NCI-H748 (cell line): Measurements from ENCODE around the gene MANEAL.

Experiments
- DNase-seq: peaks from one replicate; lab custom pipeline; 2025; ENCODE audit not compliant: unreplicated experiment; lab: John Stamatoyannopoulos, UW

The MANEAL gene

GRCh38 chr1:37782491-37782890 is 11.2 kb upstream of the MANEAL start:
- DNase-seq = no peak

GRCh38 chr1:37792943-37793686 is 532 bp upstream of the MANEAL start:
- DNase-seq = peak; percentile 14

- peak; percentile 41 for DNase-seq
These were observed 1.0 kb downstream of the MANEAL start for GRCh38 chr1:37794372-37795339.

GRCh38 chr1:37795340-37796125 is 1.9 kb downstream of the MANEAL start:
- peak; percentile 69 for DNase-seq

DNA sequence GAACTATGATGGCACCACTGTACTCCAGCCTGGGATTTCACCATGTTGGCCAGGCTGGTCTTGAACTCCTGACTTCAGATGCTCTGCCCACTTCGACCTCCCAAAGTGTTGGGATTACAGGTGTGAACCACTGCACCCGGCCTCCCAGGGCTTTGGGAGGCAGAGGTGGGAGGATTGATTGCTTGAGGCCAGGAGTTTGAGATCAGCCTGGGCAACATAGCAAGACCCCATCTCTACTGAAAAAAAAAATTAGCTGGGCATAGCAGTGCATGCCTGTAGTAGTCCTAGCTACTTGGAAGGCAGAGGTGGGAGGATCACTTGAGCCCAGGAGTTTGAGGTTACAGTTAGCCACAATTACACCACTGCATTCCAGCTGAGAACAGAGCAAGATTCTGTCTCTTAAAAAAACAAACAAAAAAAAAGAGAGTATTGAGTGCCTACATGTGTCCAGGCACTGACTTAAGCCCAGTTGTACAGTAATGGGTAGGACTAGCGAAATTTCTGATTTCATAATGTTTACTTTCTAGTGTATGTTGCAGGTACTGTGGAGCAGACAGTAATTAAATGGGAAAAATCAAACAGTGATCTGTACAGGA is 4.2 kb downstream of the MANEAL start:
- DNase-seq = no peak

GRCh38 chr1:37802439-37802838 is 8.8 kb downstream of the MANEAL start:
- DNase-seq = no peak

GRCh38 chr1:37807220-37807554 is 13.5 kb downstream of the MANEAL start:
- DNase-seq = no peak

GRCh38 chr1:37807555-37808368 is 14.1 kb downstream of the MANEAL start, which contains the start of the genes C1orf122 and YRDC:
Gene C1orf122 (plus strand): TSS chr1:37807790. CDS start chr1:37808405, 615 bp downstream.
Gene YRDC (minus strand): TSS chr1:37808208. CDS start chr1:37808180, 28 bp downstream.
- DNase-seq = peak; percentile 91

GRCh38 chr1:37808369-37809319 is 15.0 kb downstream of the MANEAL start:
- peak; percentile 76 for DNase-seq

DNA sequence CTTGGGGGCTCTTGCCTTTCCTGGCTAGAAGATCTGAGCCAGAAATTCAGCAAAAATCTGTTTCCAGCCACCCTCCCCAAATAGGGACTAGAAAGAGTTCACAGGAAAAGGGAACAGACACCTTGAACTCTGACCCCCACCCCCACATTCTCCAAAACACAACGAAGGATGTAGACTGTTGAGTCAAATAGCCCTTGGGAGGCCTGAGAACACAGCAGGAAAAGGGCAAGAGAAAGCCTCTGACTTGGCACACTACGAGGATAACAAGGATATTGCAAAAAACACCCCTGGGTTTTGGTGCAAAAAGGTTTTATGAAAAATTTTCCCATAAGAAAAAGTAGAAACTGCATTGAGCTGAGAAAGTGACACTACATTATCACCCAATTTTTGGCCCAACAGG is 16.3 kb downstream of the MANEAL start:
- DNase-seq = no peak

DNA sequence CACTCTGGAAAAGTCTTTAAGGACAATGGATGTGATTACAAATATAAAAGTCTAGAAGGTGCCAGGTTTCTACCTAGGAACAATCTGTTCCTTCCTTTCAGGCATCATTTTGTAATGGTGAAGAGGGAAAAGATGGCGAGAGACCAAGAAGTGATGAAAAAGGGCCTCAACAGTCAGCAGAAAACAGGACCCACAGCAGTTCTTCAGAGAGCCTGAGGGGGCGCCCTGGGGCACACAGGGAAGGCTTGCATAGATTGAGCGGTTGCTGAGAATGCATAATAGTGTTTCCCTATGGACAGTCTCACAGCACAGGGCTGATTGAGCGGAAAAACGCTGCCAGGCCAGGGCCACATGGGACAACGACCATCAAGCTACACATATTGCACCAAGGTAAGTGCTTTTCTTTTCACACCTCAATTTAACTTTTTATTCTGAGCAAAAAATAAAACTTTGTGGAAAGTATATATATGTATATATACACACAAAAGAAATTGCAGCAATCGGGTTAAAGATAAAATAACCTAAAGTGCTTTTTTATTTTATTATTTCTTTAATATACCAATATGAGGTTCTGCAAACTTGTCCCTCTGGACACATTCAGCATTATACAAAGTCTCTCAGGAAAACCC is 17.5 kb downstream of the MANEAL start:
- peak; percentile 64 for DNase-seq

- DNase-seq = no peak
These were observed 20.0 kb downstream of the MANEAL start for GRCh38 chr1:37813529-37814145.

GRCh38 chr1:37814252-37814651 is 20.6 kb downstream of the MANEAL start:
- DNase-seq = no peak

DNA sequence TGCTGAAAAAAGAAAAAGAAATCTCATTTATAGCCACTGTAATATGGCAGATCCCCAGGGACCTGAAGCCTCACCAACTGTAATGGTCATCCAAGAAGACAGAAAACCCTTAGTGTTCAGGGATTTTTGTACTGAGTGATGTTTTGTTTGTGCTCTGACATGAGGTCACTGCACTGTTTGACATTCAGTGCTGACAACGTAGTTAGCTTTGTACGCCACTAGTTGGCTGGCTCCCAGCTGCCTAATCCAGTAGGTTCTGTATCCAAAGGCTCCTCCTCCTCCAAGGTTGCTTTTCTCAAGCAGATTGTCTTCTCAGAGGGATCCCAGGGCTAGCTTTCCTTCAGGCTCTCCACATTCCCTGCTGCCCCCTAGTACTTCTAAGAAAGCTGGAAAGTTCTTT is 23.8 kb downstream of the MANEAL start:
- DNase-seq = no peak

DNA sequence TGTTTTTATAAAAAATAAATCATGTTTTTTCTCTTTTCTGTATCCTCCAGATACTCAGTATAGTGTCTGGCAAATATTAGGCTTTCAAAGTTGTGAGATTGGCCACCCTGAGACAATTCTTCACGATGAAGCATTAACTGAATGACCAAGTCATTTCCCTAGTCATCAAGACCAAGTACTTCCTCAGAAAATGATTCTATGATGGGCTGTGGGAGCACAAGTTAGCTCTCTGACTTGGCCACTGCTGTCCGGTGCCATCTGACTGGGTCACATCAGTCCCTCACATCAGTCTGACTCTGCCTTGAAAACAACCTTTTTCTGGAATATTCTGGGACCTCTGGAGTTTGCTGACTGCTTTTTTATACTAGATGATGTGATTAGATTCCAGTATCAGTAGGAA is 27.8 kb downstream of the MANEAL start:
- DNase-seq = no peak

GRCh38 chr1:37822906-37823815 is 29.5 kb downstream of the MANEAL start:
- no peak for DNase-seq

DNA sequence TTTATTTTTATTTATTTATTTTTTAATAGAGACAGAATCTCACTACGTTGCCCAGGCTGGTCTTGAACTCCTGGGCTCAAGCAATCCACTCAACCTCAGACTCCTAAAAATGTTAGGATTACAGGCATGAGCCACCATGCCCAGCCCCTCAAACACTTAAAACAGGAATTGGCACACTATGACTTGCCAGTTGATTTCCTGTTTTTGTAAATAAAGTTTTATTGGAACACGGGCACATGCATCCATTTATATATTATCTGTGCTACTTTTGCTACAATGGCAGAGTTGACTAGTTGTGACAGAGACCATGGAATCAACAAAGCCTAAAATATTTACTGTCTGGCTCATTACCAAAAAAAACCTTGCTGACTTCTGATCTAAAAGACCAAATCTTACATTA is 30.4 kb downstream of the MANEAL start:
- DNase-seq = no peak
